Nephron (organoid): ENCODE results near the gene ERAP2.

Experiments
- H3K27ac Mint-ChIP-seq, 3 experiments: 2 replicates each; pipeline ENCODE4 v1.8.0; 2020; ENCODE audit warnings: mixed read lengths in 3 of 3, mild to moderate bottlenecking in 2 of 3, moderate library complexity in 1 of 3
- H3K27me3 Mint-ChIP-seq: 2 replicates; pipeline ENCODE4 v1.8.0; 2021; ENCODE audit warnings: low read depth, mild to moderate bottlenecking, moderate library complexity, mixed read lengths
- H3K36me3 Mint-ChIP-seq: 2 replicates; pipeline ENCODE4 v1.8.0; 2020; ENCODE audit warnings: low read depth, mixed read lengths
- H3K4me1 Mint-ChIP-seq: 2 replicates; pipeline ENCODE4 v1.8.0; 2020; ENCODE audit warnings: mixed read lengths
- H3K4me3 Mint-ChIP-seq, 3 experiments: 2 replicates each; pipeline ENCODE4 v1.8.0; 2020; ENCODE audit warnings: mild to moderate bottlenecking in 3 of 3, mixed read lengths in 3 of 3, moderate library complexity in 2 of 3
- H3K9me3 Mint-ChIP-seq: 2 replicates; pipeline ENCODE4 v1.8.0; 2020; ENCODE audit warnings: mixed read lengths
- TF ChIP-seq, protein P1 (sequence below), 3 experiments: fragments of 200-600 bp; sonication (generic); IDR thresholded peaks; one replicate each; pipeline ENCODE4 v1.5.0; 2021; ENCODE audit warnings: antibody characterized with exemption in 3 of 3; ENCODE audit not compliant: unreplicated experiment in 3 of 3

Gene ERAP2

DNA sequence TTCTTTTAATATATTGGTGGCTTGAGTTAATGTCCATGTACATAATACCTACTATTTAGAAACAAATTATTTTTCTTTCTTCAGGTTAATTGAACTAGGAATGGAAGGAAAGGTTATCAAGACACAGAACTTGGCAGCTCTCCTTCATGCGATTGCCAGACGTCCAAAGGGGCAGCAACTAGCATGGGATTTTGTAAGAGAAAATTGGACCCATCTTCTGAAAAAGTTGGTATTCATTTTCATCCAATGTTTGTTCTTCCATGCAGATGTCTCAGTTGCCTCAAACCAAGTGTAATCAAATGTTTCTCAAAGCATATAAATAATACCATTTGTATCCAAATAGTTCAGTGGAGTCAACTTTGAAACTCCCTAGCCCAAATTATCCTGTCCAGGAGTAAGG, 36.9 kb downstream of the ERAP2 start:
- no peak overlapping the region for H3K4me3 Mint-ChIP-seq
- no peak overlapping the region for H3K27ac Mint-ChIP-seq
- H3K36me3 Mint-ChIP-seq = no peaks in the 10 kb centered on the region
- no peaks in the 10 kb centered on the region for H3K27me3 Mint-ChIP-seq
- H3K4me1 Mint-ChIP-seq = no peaks in the 10 kb centered on the region
- TF ChIP-seq, protein P1, sequence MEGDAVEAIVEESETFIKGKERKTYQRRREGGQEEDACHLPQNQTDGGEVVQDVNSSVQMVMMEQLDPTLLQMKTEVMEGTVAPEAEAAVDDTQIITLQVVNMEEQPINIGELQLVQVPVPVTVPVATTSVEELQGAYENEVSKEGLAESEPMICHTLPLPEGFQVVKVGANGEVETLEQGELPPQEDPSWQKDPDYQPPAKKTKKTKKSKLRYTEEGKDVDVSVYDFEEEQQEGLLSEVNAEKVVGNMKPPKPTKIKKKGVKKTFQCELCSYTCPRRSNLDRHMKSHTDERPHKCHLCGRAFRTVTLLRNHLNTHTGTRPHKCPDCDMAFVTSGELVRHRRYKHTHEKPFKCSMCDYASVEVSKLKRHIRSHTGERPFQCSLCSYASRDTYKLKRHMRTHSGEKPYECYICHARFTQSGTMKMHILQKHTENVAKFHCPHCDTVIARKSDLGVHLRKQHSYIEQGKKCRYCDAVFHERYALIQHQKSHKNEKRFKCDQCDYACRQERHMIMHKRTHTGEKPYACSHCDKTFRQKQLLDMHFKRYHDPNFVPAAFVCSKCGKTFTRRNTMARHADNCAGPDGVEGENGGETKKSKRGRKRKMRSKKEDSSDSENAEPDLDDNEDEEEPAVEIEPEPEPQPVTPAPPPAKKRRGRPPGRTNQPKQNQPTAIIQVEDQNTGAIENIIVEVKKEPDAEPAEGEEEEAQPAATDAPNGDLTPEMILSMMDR (IDR thresholded peaks at IDR 0.05; ENCODE audit: unreplicated experiment in 3 of 3) = no peak
- H3K9me3 Mint-ChIP-seq = no peaks in the 10 kb centered on the region

DNA sequence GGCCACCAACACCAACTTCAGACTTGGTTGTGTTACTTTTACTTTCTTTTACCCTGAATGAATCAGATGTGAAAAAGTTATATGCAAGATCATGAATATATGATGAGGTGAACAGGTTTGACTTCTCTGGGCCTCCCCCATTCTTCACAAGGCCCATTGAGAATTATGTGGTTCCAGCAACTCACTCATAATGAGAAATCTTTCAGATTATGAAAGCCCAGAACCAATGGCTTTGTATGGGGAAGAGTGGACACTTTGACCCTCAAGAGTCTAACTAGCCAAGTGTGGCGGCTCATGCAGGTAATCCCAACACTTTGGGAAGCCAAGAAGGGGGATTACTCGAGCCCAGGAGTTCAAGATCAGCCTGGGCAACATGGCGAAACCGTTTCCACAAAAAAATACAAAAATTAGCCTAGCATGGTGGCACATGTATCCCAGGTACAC, 43.5 kb downstream of the ERAP2 start:
- TF ChIP-seq, protein P1 (IDR thresholded peaks at IDR 0.05; ENCODE audit: unreplicated experiment in 3 of 3) = no peak
- no peaks in the 10 kb centered on the region for H3K36me3 Mint-ChIP-seq
- peaks cover 5% of the 10 kb centered on the region for H3K4me1 Mint-ChIP-seq
- no peaks in the 10 kb centered on the region for H3K9me3 Mint-ChIP-seq
- H3K4me3 Mint-ChIP-seq = no peak overlapping the region
- H3K27ac Mint-ChIP-seq = no peak overlapping the region
- no peaks in the 10 kb centered on the region for H3K27me3 Mint-ChIP-seq

DNA sequence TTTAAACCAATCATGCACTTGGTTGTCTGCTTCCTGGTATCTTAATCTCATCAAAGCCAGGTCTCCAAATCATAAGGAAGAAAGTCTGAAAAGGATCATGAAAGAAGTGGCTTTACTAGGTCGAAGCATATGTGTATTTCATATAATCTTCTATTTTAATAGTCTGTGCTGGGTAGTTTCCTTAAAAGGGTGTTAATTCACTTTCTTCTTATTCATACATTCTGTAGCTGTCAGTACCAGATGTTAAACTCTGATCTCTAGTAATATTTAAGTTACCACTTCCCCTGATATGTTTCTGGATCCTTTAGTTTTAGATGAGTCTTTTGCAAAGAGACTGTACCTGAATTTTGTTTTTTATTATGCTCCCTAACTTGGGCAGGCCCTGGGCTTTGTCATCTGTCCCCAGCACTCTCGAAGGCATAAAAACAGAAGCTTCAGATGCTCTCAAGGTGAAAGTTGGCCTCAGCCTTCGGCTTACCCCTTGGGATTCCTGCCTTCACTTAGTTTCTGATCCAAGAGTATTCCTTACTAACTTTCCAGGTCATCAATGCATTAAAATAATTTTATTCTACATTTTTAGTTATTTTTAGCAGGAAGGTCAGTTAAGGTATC, 44.5 kb downstream of the ERAP2 start:
- Mint-ChIP-seq H3K9me3 (no peaks in the 10 kb centered on the region), H3K4me1 (peaks cover 5% of the 10 kb centered on the region), H3K27ac (no peak overlapping the region), H3K4me3 (no peak overlapping the region), H3K27me3 (no peaks in the 10 kb centered on the region), H3K36me3 (no peaks in the 10 kb centered on the region)
- TF ChIP-seq, protein P1 (IDR thresholded peaks at IDR 0.05; ENCODE audit: unreplicated experiment in 3 of 3) = no peak

DNA sequence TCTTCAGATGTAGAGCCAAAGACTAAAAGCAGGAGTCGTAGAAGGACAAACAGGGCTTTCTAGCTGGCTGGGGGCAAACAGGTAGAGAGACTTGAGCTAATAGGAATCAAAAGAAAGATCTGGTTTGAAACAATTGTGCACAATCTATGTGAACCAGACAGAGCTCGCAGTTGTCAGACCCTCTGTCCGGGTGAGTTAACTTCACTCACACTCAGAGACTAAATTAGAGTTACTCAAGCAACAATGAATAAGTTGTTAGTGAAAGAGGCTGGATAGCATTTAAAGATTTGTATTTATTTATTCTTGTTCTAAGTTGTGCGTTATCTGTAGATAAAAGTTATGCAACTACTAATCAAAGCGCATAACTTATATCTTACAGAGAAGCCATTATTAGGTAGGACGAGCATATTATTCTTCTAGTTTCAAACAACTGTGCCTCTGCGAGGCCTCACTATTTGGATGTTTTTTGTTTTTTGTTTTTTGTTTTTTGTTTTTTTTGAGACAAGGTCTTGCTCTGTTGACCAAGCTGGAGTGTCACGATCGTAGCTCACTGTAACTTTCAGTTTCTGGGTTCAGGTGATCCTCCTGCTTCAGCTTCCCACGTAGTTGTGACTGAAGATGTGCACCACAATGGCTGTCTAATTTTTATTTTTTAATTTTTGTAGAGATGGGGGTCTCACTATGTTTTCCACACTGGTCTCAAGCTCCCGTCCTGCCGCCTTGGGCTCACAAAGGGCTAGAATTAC, 46.4 kb downstream of the ERAP2 start:
- Mint-ChIP-seq H3K4me3 (no peak overlapping the region), H3K27ac (no peak overlapping the region), H3K9me3 (no peaks in the 10 kb centered on the region), H3K4me1 (peaks cover 5% of the 10 kb centered on the region), H3K27me3 (no peaks in the 10 kb centered on the region), H3K36me3 (no peaks in the 10 kb centered on the region)
- TF ChIP-seq, protein P1 (IDR thresholded peaks at IDR 0.05; ENCODE audit: unreplicated experiment in 3 of 3) = no peak

DNA sequence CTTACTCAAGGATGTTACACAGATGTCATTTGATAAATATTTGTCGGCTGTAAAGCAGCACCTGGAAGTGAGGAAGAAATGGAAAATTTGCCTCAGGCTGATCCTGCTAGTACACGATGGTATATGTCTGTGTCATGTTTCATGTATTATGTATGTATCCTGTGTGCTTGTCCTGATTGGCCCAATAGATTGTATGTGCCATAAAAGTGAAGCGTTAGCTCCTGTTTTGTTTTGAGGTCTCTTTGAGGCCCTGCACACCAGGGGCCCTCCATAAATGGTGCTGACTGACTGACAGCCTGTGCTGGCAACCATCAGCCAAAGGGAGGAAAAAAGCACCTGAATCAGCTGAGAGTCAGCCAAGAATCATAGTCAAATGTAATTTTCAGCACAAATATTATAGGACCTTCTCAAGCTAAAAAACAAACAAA, 47.7 kb downstream of the ERAP2 start:
- no peak overlapping the region for H3K4me3 Mint-ChIP-seq
- H3K36me3 Mint-ChIP-seq = no peaks in the 10 kb centered on the region
- no peak overlapping the region for H3K27ac Mint-ChIP-seq
- TF ChIP-seq, protein P1 (IDR thresholded peaks at IDR 0.05; ENCODE audit: unreplicated experiment in 3 of 3) = no peak
- H3K9me3 Mint-ChIP-seq = no peaks in the 10 kb centered on the region
- H3K4me1 Mint-ChIP-seq = peaks cover 5% of the 10 kb centered on the region
- H3K27me3 Mint-ChIP-seq = no peaks in the 10 kb centered on the region

DNA sequence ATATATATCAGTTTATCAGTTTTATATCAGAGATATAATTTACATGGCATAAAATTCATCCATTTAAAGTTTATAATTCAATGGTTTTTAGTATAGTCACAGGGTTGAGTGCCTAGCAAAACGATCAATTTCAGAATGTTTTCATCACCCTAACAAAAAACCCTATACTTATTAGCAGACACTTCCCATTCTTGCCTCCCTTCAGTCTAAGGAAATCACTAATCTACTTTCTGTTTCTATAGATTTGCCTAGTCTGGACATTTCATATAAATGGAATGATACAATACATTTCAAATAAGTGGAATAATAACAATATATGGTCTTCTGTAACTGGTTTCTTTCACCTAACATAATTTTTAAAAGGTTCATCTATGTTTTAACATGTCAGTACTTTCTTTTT, 50.0 kb downstream of the ERAP2 start:
- H3K9me3 Mint-ChIP-seq = no peaks in the 10 kb centered on the region
- no peak overlapping the region for H3K27ac Mint-ChIP-seq
- H3K36me3 Mint-ChIP-seq = no peaks in the 10 kb centered on the region
- peaks cover 15% of the 10 kb centered on the region for H3K4me1 Mint-ChIP-seq
- no peak overlapping the region for H3K4me3 Mint-ChIP-seq
- H3K27me3 Mint-ChIP-seq = no peaks in the 10 kb centered on the region
- TF ChIP-seq, protein P1 (IDR thresholded peaks at IDR 0.05; ENCODE audit: unreplicated experiment in 3 of 3) = no peak
